Measurements from ENCODE around the gene TMEM51. TPM values are rescaled to one million over a fixed set of nuclear protein-coding genes. Genes with fewer than 3 reads are reported as not detected.
A peak's percentile ranks its signal among the peaks of the same experiment; 100 is the strongest.

The TMEM51 gene
- total and polyA plus RNA-seq, 5 donors: 3.7 to 5.4 (median 4.3) TPM

DNA sequence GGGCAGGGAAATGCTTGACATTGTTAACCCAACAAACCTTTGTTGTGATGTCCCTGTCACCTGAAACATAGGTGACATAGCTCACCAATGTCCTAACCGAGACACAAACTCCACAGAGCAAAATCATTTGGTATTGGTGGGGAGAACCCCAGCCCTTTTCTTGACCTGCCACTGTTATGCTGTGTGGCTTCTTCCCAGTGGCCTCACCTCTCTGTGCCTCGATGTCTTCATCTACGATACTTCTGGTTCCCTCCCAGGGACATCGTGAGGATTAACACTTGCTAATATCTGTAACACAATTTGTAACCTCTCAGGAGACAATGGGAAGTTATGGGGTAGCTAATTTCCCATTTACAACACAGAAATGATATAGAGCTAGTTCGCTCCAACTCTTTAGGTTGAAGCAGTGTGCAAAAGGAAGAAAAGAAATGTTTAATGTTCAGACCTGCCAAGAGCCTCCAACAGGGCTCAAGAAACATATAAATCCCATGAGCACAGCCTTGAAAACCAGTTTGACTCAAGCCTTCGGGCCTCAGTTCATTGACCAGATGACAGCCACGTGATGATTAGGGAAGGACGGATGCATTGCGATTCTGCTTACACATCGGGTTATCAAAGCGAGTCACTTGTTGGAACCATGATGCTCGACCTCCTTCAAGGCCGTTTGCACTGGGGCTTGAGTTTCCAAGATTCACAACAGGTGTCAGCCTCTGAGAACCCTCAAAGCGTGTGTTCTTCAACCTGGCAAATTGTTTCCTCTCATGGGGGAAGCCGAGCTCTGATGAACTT lies 37.8 kb upstream of the TMEM51 start:
- ATAC-seq (no peak), DNase-seq (no peak)
- 88% methylated on average over 15 of the region's 15 CpGs for WGBS

DNA sequence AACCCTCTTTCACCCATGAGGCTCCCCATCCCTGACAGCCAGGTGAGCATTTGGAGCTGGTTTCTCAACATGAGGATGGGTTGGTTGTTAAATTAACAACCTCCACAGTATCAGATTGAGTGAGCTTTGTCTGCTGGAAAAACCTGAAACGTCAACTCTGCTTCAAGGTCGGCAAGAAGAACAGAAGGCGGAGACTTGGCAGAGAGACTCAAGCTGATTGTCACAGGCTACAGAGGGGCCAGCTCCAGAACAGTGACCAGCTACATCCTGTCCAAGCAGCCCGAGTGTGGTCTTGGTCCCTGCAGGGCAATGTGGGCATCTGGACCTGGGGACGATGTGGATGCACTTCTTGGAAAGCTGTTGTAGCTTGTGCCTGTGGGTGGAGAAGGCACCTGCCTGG lies 36.6 kb upstream of the TMEM51 start:
- Histone ChIP-seq H3K4me1 (ENCODE audit: control insufficient read depth, insufficient read depth, low read length) (no peaks in the 10 kb centered on the region), H3K27ac (ENCODE audit: low read length) (no peak overlapping the region), H3K4me3 (ENCODE audit: low read length) (no peak overlapping the region), H3K9me3 (ENCODE audit: control insufficient read depth, low read length) (no peaks in the 10 kb centered on the region), H3K27me3 (ENCODE audit: control insufficient read depth, insufficient read depth) (no peaks in the 10 kb centered on the region)
- ATAC-seq (no peak), DNase-seq (no peak)
- intact Hi-C loops (cut with DNase I): no loop called here
- WGBS: 57% methylated on average over 5 of the region's 5 CpGs

More for the DNA sequence above, 37.8 kb upstream of the TMEM51 start:
- Histone ChIP-seq H3K4me3 (ENCODE audit: low read length) (no peak overlapping the region), H3K27ac (ENCODE audit: low read length) (no peak overlapping the region), H3K4me1 (ENCODE audit: control insufficient read depth, insufficient read depth, low read length) (no peaks in the 10 kb centered on the region), H3K27me3 (ENCODE audit: control insufficient read depth, insufficient read depth) (no peaks in the 10 kb centered on the region), H3K9me3 (ENCODE audit: control insufficient read depth, low read length) (no peaks in the 10 kb centered on the region)
- intact Hi-C loops (cut with DNase I): no loop called here

DNA sequence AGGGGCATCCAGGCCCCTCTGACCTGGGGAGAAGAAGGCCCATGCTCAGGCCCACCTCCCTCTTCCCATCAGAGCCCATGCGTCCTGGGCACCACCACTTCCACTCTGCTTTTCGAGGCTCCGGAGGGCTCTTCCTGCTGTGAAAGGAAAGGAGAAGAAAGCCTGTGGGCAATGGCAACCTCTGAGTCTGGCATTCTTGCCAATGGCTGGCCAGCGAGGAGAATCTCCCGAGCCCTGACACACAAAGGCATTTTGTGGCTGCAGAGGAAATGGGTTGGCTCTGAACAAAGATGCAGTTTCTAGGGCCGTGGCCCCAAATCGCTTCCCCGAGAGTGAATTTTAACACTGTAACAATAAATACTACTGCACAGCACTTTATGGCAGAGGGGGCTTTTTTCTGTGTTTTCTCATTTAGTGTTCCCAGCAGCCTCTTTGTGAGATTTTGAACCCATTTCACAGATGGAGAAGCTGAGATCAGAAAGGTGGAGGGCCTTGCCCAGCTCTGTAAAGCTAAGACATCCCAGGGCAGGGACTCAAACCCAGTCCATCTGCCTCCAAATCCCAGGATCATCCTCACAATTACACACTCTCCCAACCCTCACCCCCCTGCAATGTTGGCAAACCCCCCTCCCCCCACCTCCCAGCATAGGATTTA lies 35.7 kb upstream of the TMEM51 start:
- Histone ChIP-seq H3K9me3 (ENCODE audit: control insufficient read depth, low read length) (no peaks in the 10 kb centered on the region), H3K4me3 (ENCODE audit: low read length) (no peak overlapping the region), H3K4me1 (ENCODE audit: control insufficient read depth, insufficient read depth, low read length) (no peaks in the 10 kb centered on the region), H3K27me3 (ENCODE audit: control insufficient read depth, insufficient read depth) (no peaks in the 10 kb centered on the region), H3K27ac (ENCODE audit: low read length) (no peak overlapping the region)
- 66% methylated on average over 8 of the region's 8 CpGs for WGBS
- intact Hi-C loops (cut with DNase I): no loop called here
- DNase-seq (no peak), ATAC-seq (no peak)

DNA sequence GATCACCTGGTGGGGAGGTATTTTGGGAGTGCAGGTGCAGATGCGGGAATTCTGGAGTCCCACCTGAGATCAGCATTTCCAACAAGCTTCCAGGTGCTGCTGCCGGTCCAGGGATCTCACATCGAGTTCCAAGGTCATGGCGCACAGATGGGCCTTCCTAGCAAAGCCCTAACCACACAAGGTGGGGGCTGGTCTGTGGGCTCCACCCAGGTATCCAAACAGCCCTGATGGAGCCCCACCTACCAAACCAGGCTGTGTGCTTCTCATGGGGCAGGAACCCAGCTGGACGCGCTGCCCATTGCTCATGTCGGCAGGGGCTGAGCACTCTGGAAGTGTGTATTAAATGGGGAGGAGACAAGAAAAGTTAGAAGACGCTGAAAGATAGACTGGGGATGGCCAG lies 35.0 kb upstream of the TMEM51 start:
- ATAC-seq: no peak

DNA sequence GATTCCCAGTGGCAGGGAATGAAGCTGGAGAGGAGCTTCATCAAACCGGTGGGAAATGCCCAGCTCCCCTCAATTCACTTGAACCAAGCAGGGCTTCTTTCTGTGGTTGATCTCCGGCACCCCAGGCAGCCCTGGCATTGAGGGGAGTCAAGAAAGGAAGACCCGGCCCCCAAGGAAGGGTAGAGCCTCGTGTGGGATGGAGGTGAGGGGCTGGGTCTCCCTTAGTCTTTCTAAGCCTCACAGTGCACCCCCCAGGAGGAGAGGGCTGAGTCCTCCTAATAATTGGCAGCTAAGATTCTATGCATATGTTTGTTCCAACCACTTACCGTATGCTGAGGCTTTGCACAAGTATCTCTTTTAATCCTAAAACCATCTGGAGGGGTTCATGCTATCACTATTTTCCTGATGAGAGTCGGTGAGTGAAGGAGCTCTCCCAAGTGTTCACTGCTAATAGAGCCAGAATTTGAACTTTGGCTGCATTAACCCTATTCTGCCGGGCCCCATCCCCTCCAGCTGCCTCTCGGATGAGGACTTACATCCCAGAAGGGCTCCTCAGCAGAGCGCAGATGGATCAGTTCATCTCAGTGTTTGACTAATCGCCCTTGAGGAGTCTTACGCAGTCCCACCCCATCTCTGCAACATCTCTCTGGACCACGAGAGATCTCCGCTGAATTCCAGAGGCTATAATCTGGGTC lies 33.1 kb upstream of the TMEM51 start:
- H3K27me3 ChIP-seq (ENCODE audit: control insufficient read depth, insufficient read depth): no peaks in the 10 kb centered on the region
- H3K9me3 ChIP-seq (ENCODE audit: control insufficient read depth, low read length): no peaks in the 10 kb centered on the region
- DNase-seq (no peak), ATAC-seq (no peak)
- no peak overlapping the region for H3K4me3 ChIP-seq (ENCODE audit: low read length)
- no peak overlapping the region for H3K27ac ChIP-seq (ENCODE audit: low read length)
- WGBS: 78% methylated on average over 13 of the region's 13 CpGs
- no peaks in the 10 kb centered on the region for H3K4me1 ChIP-seq (ENCODE audit: control insufficient read depth, insufficient read depth, low read length)
- intact Hi-C loops (cut with DNase I): loop anchor here in 1 of 4 donors (10.0 kb wide), 1 partner anchor 184 kb away; no protein-coding TSS in a partner anchor

More for the DNA sequence above, 35.0 kb upstream of the TMEM51 start:
- Histone ChIP-seq H3K4me3 (ENCODE audit: low read length) (no peak overlapping the region), H3K27me3 (ENCODE audit: control insufficient read depth, insufficient read depth) (no peaks in the 10 kb centered on the region), H3K4me1 (ENCODE audit: control insufficient read depth, insufficient read depth, low read length) (no peaks in the 10 kb centered on the region), H3K9me3 (ENCODE audit: control insufficient read depth, low read length) (no peaks in the 10 kb centered on the region), H3K27ac (ENCODE audit: low read length) (no peak overlapping the region)
- no peak for DNase-seq
- intact Hi-C loops (cut with DNase I): no loop called here
- WGBS: 90% methylated on average over 8 of the region's 8 CpGs

DNA sequence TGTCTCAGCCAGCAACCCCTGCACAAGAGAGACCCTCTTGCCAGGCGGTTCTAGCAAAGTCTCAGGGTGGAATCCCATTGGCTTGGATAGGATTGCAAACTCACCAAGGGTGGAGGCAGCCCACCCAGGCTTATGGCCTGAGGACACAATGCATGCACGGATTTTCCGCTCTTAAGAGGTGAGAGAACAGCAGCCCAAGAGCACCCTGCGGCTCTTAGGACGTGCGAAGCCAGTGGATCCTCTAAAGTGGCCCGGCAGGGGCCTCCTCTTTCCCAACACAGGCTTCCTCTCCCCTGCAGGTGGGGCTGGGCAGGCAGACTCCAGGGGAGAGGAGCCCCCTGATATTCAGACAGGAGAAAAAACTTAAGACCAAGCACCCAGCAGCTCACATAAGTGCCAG lies 31.2 kb upstream of the TMEM51 start:
- no peak overlapping the region for H3K27ac ChIP-seq (ENCODE audit: low read length)
- ATAC-seq (no peak), DNase-seq (no peak)
- H3K9me3 ChIP-seq (ENCODE audit: control insufficient read depth, low read length): no peaks in the 10 kb centered on the region
- no peaks in the 10 kb centered on the region for H3K27me3 ChIP-seq (ENCODE audit: control insufficient read depth, insufficient read depth)
- WGBS: 81% methylated on average over 7 of the region's 7 CpGs
- intact Hi-C loops (cut with DNase I): loop anchor here in 1 of 4 donors (10.0 kb wide), 1 partner anchor 182 kb away; no protein-coding TSS in a partner anchor
- H3K4me3 ChIP-seq (ENCODE audit: low read length): no peak overlapping the region
- H3K4me1 ChIP-seq (ENCODE audit: control insufficient read depth, insufficient read depth, low read length): no peaks in the 10 kb centered on the region

DNA sequence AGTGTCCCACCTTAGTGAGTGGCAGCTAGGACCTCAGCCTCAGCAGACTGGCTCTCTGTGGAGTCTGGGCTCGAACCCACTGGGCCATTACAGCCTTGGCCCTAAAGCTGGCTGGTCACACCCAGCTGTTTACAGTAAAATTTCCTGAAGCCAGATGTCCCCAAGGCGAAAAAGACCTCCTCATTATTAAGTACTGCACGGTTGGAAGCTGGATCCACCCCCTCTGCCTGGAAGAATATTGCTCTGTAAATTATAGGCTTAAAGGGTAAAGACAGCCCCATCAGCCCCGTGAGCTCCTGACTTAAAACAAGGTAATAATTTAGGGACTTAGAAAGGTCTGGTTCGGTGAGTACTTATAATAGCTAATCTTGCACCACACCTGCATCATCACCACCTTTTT lies 30.3 kb upstream of the TMEM51 start:
- H3K9me3 ChIP-seq (ENCODE audit: control insufficient read depth, low read length): no peaks in the 10 kb centered on the region
- no peaks in the 10 kb centered on the region for H3K27me3 ChIP-seq (ENCODE audit: control insufficient read depth, insufficient read depth)
- H3K4me1 ChIP-seq (ENCODE audit: control insufficient read depth, insufficient read depth, low read length): no peaks in the 10 kb centered on the region
- H3K27ac ChIP-seq (ENCODE audit: low read length): no peak overlapping the region
- 80% methylated on average over 5 of the region's 5 CpGs for WGBS
- DNase-seq (no peak), ATAC-seq (no peak)
- intact Hi-C loops (cut with DNase I): loop anchor here in 1 of 4 donors (10.0 kb wide), 1 partner anchor 182 kb away; no protein-coding TSS in a partner anchor
- no peak overlapping the region for H3K4me3 ChIP-seq (ENCODE audit: low read length)

DNA sequence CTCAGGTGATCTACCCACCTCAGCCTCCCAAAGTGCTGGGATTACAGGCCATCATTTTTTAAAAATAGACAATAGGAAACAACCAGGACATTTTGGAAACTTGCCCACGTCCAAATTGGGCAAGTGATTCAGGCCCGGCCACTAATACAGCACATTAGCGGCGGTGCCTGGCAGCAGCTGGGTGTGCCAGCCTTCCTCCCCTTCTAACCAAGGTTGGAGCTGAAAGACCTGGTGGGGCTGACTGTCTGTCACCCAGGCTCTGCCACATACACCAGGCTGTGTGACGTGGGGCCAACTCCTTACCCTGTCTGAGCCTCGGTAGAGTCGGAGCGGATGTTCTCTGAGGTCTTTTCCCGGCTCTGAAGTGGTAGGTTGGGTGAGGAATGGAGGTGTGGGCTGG lies 29.6 kb upstream of the TMEM51 start:
- peak in 1 of 2 donors; percentile 29 for ATAC-seq
- Histone ChIP-seq H3K4me1 (ENCODE audit: control insufficient read depth, insufficient read depth, low read length) (no peaks in the 10 kb centered on the region), H3K27me3 (ENCODE audit: control insufficient read depth, insufficient read depth) (no peaks in the 10 kb centered on the region), H3K9me3 (ENCODE audit: control insufficient read depth, low read length) (no peaks in the 10 kb centered on the region), H3K27ac (ENCODE audit: low read length) (no peak overlapping the region), H3K4me3 (ENCODE audit: low read length) (no peak overlapping the region)
- intact Hi-C loops (cut with DNase I): loop anchor here in 1 of 4 donors (10.0 kb wide), 1 partner anchor 181 kb away; no protein-coding TSS in a partner anchor
- DNase-seq: no peak
- 74% methylated on average over 9 of the region's 9 CpGs for WGBS

DNA sequence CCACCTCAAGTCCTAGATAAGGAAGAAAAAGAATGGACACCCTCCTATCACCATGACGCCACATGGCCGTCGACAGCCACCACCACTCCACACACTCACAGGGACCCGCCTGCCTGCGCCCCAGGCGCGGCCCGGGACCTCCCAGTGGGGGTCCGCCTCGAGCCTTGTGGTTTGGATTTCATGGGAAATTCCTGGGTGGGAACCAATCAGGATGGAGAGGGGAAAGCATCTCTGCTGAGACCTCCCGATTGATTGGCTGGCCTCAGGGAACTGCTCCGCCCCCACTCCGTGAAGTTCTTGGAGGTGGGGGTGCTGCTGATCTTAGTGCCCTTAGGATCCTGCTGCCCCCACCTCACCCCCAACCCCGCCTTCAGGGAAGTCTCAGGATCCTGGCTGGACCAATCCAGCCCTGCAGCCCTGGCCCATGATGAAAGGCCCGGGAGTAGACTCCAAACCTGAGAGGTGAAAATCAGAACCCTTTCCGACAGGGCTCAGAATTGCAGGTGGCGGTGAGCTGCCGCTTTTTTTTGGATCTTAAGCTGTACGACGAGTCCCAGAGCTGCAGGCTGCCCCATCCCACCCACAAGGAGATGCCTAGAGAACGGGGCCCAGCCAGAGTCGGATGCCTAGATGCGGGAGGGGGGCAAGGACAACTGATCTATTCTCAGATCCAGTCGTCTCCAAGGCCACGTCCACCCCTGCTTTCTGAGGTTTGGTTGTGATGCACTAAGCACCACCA lies 29.0 kb upstream of the TMEM51 start:
- WGBS: 81% methylated on average over 25 of the region's 25 CpGs

DNA sequence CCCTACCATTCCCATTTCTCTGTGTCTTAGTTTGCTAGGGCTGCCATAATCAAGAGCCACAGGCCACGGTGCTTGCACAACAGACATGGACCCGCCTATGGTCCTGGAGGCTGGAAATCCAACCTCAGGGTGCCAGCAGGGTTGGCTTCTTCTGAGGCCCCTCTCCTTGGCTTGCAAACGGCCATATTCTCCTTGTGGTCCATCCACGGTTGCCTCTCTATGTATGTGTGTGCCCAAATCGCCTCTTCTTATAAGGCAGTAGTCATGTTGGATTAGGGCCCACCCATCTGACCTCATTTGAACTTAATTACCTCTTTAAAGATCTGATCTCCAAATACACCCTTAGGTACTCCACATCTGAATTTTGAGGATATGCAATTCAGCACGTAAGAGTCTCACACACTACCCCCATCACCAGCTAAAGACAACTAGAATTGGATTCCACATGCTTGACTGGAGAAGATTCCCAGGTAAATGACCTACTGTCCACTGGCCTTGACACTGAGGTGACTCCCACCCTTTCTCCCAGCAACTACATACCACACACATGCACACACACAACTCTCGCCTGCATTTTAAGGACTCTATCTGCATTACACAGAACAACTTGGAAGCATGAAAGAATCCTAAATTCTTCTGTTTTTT lies 28.3 kb upstream of the TMEM51 start:
- H3K27me3 ChIP-seq (ENCODE audit: control insufficient read depth, insufficient read depth): no peaks in the 10 kb centered on the region
- H3K4me3 ChIP-seq (ENCODE audit: low read length): no peak overlapping the region
- DNase-seq (no peak), ATAC-seq (no peak)
- intact Hi-C loops (cut with DNase I): loop anchor here in 3 of 4 donors (5.0 to 10.0 kb wide), 3 partner anchors 147 to 180 kb away; no protein-coding TSS in a partner anchor
- no peak overlapping the region for H3K27ac ChIP-seq (ENCODE audit: low read length)
- 90% methylated on average over 7 of the region's 7 CpGs for WGBS
- no peaks in the 10 kb centered on the region for H3K9me3 ChIP-seq (ENCODE audit: control insufficient read depth, low read length)
- H3K4me1 ChIP-seq (ENCODE audit: control insufficient read depth, insufficient read depth, low read length): no peaks in the 10 kb centered on the region

More for the DNA sequence above, 29.0 kb upstream of the TMEM51 start:
- intact Hi-C loops (cut with DNase I): loop anchor here in 3 of 4 donors (5.0 to 10.0 kb wide), 3 partner anchors 148 to 180 kb away; no protein-coding TSS in a partner anchor
- no peaks in the 10 kb centered on the region for H3K9me3 ChIP-seq (ENCODE audit: control insufficient read depth, low read length)
- H3K4me3 ChIP-seq (ENCODE audit: low read length): no peak overlapping the region
- ATAC-seq: peak in 1 of 2 donors; percentile 10
- H3K27ac ChIP-seq (ENCODE audit: low read length): no peak overlapping the region
- DNase-seq: no peak
- no peaks in the 10 kb centered on the region for H3K4me1 ChIP-seq (ENCODE audit: control insufficient read depth, insufficient read depth, low read length)
- H3K27me3 ChIP-seq (ENCODE audit: control insufficient read depth, insufficient read depth): no peaks in the 10 kb centered on the region

All from right cardiac atrium (tissue), 5 donors.